ACC112 (cell line): ENCODE results near the gene SLC32A1.

ENCODE experiments used
- H2AFZ ChIP-seq: fragments of 200-600 bp; sonication (generic); one replicate; pipeline ENCODE4 v1.6.0; 2017; ENCODE audit warnings: antibody characterized with exemption, low read length; ENCODE audit not compliant: unreplicated experiment
- H3K27ac ChIP-seq: fragments of 200-600 bp; sonication (generic); 2 replicates; pipeline ENCODE4 v1.5.1; 2014; ENCODE audit warnings: low read depth, mild to moderate bottlenecking, antibody characterized with exemption, low read length, moderate library complexity
- H3K27me3 ChIP-seq: fragments of 200-600 bp; sonication (generic); 2 replicates; pipeline ENCODE4 v1.6.1; 2014; ENCODE audit warnings: mild to moderate bottlenecking, antibody characterized with exemption, low read length, moderate library complexity, mixed read lengths; ENCODE audit not compliant: insufficient read depth
- H3K36me3 ChIP-seq: fragments of 200-600 bp; sonication (generic); 2 replicates; pipeline ENCODE4 v1.6.1; 2016; ENCODE audit warnings: mild to moderate bottlenecking, antibody characterized with exemption, low read length, moderate library complexity, mixed read lengths; ENCODE audit not compliant: insufficient read depth
- H3K4me1 ChIP-seq: fragments of 200-600 bp; sonication (generic); one replicate; pipeline ENCODE4 v1.6.1; 2016; ENCODE audit warnings: low read length, mixed read lengths; ENCODE audit not compliant: insufficient read depth, unreplicated experiment, control insufficient read depth
- H3K4me3 ChIP-seq: fragments of 200-600 bp; sonication (generic); 2 replicates; pipeline ENCODE4 v1.5.1; 2014; ENCODE audit warnings: mild to moderate bottlenecking, low read depth, low read length
- H3K79me2 ChIP-seq: fragments of 200-600 bp; sonication (generic); one replicate; pipeline ENCODE4 v1.6.0; 2016; ENCODE audit warnings: low read length; ENCODE audit not compliant: control insufficient read depth, unreplicated experiment, insufficient read depth

SLC32A1 gene

GRCh38 chr20:38730989-38731737 lies 6.9 kb downstream of the SLC32A1 start:
- Histone ChIP-seq H3K4me1 (no peaks in the 10 kb centered on the region), H3K79me2 (no peaks in the 10 kb centered on the region), H2AFZ (no peak overlapping the region), H3K36me3 (no peaks in the 10 kb centered on the region), H3K27ac (no peak overlapping the region), H3K27me3 (peaks cover 97% of the 10 kb centered on the region), H3K4me3 (peak overlapping the region; percentile 34)

GRCh38 chr20:38731738-38732113 lies 7.4 kb downstream of the SLC32A1 start:
- H3K27ac ChIP-seq: no peak overlapping the region
- H3K27me3 ChIP-seq: peaks cover 93% of the 10 kb centered on the region
- no peak overlapping the region for H3K4me3 ChIP-seq
- H3K4me1 ChIP-seq: no peaks in the 10 kb centered on the region
- no peaks in the 10 kb centered on the region for H3K36me3 ChIP-seq
- H3K79me2 ChIP-seq: no peaks in the 10 kb centered on the region
- H2AFZ ChIP-seq: no peak overlapping the region

- H3K4me1 ChIP-seq: no peaks in the 10 kb centered on the region
- H3K27me3 ChIP-seq: peaks cover 88% of the 10 kb centered on the region
- H3K4me3 ChIP-seq: no peak overlapping the region
- no peaks in the 10 kb centered on the region for H3K79me2 ChIP-seq
- no peak overlapping the region for H3K27ac ChIP-seq
- H3K36me3 ChIP-seq: no peaks in the 10 kb centered on the region
- no peak overlapping the region for H2AFZ ChIP-seq
Measured at GRCh38 chr20:38732981-38733380, 8.7 kb downstream of the SLC32A1 start.

DNA sequence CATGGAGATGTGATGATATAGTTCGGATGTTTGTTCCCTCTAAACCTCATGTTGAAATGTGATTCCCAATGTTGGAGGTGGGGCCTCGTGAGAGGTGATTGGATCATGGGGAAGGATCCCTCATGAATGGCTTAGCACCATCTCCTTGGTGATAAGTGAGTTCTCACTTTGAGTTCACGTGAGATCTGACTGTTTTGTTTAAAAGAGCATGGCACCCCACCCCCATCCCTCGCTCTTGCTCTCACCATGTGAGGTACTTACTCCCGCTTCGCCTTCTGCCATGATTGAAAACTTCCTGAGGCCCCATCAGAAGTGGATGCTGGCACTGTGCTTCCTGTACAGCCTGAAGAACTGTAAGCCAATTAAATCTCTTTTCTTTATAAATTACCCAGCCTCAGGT lies 10.9 kb downstream of the SLC32A1 start:
- Histone ChIP-seq H3K27me3 (peaks cover 78% of the 10 kb centered on the region), H3K27ac (no peak overlapping the region), H3K36me3 (no peaks in the 10 kb centered on the region), H2AFZ (no peak overlapping the region), H3K4me1 (no peaks in the 10 kb centered on the region), H3K4me3 (no peak overlapping the region), H3K79me2 (no peaks in the 10 kb centered on the region)

DNA sequence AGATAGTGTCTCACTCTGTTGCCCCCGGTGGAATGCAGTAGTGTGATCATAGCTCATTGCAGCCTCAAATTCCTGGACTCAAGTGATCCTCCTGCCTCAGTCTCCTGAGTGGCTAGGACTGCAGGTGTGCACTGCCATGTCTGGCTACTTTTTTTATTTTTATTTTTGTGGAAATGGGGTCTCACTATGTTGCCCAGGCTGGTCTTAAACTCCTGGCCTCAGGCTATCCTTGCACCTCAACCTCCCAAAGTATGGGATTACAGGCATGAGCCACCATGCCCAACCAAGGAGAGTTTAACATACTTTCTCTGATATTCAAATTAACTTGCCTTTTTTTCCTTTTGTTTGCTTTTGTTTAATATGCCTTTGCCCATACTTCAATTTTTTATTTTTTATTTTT lies 13.6 kb downstream of the SLC32A1 start:
- no peak overlapping the region for H3K27ac ChIP-seq
- no peaks in the 10 kb centered on the region for H3K4me1 ChIP-seq
- H3K79me2 ChIP-seq: no peaks in the 10 kb centered on the region
- H2AFZ ChIP-seq: no peak overlapping the region
- H3K27me3 ChIP-seq: peaks cover 79% of the 10 kb centered on the region
- no peak overlapping the region for H3K4me3 ChIP-seq
- no peaks in the 10 kb centered on the region for H3K36me3 ChIP-seq

GRCh38 chr20:38745757-38746156 lies 21.5 kb downstream of the SLC32A1 start:
- Histone ChIP-seq H3K27ac (no peak overlapping the region), H3K36me3 (no peaks in the 10 kb centered on the region), H3K79me2 (peaks cover 6% of the 10 kb centered on the region), H3K4me1 (peaks cover 6% of the 10 kb centered on the region), H3K27me3 (peaks cover 38% of the 10 kb centered on the region), H3K4me3 (no peak overlapping the region), H2AFZ (no peak overlapping the region)

- Histone ChIP-seq H2AFZ (peak overlapping the region; percentile 63), H3K4me3 (peak overlapping the region; percentile 94), H3K79me2 (peaks cover 6% of the 10 kb centered on the region), H3K27ac (no peak overlapping the region), H3K27me3 (peaks cover 20% of the 10 kb centered on the region), H3K36me3 (no peaks in the 10 kb centered on the region), H3K4me1 (peaks cover 6% of the 10 kb centered on the region)
Measured at GRCh38 chr20:38747495-38748096, 23.3 kb downstream of the SLC32A1 start.

DNA sequence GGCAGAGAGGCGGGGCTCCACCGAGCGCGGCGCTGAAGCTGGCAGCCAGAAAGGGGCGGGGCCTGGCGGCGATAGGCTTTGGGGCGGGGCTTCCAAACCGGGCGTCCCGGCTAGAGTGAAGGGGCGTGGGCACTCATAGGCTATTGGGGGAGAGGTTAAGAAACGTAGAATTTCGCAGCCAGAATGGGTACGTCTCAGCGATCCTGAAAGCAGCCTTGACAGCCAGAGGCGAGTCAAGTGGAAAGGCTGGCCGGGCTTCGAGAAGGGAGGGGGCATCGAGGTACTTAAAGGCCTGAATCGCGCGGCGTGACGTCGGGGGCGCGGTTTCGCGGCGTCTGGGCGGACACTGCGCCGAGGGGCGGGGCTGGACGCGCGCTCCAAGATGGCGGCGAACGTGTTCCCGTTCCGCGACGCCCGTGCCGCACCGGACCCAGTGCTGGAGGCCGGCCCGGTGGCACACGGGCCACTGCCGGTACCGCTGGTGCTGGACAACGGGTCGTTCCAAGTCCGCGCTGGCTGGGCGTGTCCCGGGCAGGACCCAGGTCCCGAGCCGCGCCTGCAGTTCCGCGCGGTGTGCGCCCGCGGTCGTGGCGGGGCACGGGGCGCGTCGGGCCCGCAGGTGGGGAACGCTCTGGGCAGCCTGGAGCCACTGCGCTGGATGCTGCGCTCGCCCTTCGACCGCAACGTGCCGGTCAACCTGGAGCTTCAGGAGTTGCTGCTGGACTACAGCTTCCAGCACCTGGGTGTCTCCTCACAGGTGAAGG lies 24.0 kb downstream of the SLC32A1 start, which contains the start of gene ACTR5:
ACTR5 (plus strand) TSS at position 364 of the 764 bp plus-strand sequence; CDS start at position 383, 19 bp downstream.
- peaks cover 17% of the 10 kb centered on the region for H3K27me3 ChIP-seq
- peak within 1 kb of the TSS; percentile 60 for H3K27ac ChIP-seq
- peaks cover 6% of the 10 kb centered on the region for H3K79me2 ChIP-seq
- H3K36me3 ChIP-seq: no peaks in the 10 kb centered on the region
- peak within 1 kb of the TSS; percentile 98 for H2AFZ ChIP-seq
- peaks cover 6% of the 10 kb centered on the region for H3K4me1 ChIP-seq
- peak within 1 kb of the TSS; percentile 94 for H3K4me3 ChIP-seq

GRCh38 chr20:38748861-38749149 lies 24.5 kb downstream of the SLC32A1 start:
- Histone ChIP-seq H3K27me3 (peaks cover 14% of the 10 kb centered on the region), H3K36me3 (no peaks in the 10 kb centered on the region), H3K27ac (no peak overlapping the region), H3K4me1 (peaks cover 6% of the 10 kb centered on the region), H3K79me2 (peaks cover 6% of the 10 kb centered on the region), H2AFZ (peak overlapping the region; percentile 98), H3K4me3 (peak overlapping the region; percentile 94)

- Histone ChIP-seq H3K79me2 (peaks cover 6% of the 10 kb centered on the region), H3K36me3 (no peaks in the 10 kb centered on the region; the same call in 1 of the 2 replicates), H3K4me1 (peaks cover 6% of the 10 kb centered on the region), H3K27ac (no peak overlapping the region), H3K27me3 (no peaks in the 10 kb centered on the region), H2AFZ (no peak overlapping the region), H3K4me3 (no peak overlapping the region)
Measured at GRCh38 chr20:38751360-38751976, 27.2 kb downstream of the SLC32A1 start.
